Panc1 (cell line): ENCODE results near the gene RALGAPB.

Experiments used
- CTCF ChIP-seq: fragments of 450-650 bp; IDR thresholded peaks from 2 replicates; pipeline ENCODE4 v1.5.1; 2017; ENCODE audit warnings: mild to moderate bottlenecking
- POLR2AphosphoS5 ChIP-seq: IDR thresholded peaks from 2 replicates; pipeline ENCODE4 v1.6.1; 2012; ENCODE audit warnings: mild to moderate bottlenecking, low read depth, low read length, moderate library complexity
- SIN3A ChIP-seq: IDR thresholded peaks from 2 replicates; pipeline ENCODE4 v1.6.1; 2012; ENCODE audit warnings: low read depth, mild to moderate bottlenecking, low read length, moderate library complexity, borderline replicate concordance; ENCODE audit not compliant: insufficient read depth
- TF ChIP-seq, protein P1 (sequence below), 2 experiments: IDR thresholded peaks; 2 replicates each; pipeline ENCODE4 v1.6.1; 2011 to 2012; ENCODE audit warnings: low read depth in 2 of 2, control low read depth in 1 of 2, low read length in 1 of 2, mild to moderate bottlenecking in 1 of 2, moderate library complexity in 1 of 2; ENCODE audit not compliant: insufficient read depth in 1 of 2

- TF ChIP-seq CTCF (no peak), POLR2AphosphoS5 (no peak), SIN3A (no peak)
- TF ChIP-seq, protein P1, sequence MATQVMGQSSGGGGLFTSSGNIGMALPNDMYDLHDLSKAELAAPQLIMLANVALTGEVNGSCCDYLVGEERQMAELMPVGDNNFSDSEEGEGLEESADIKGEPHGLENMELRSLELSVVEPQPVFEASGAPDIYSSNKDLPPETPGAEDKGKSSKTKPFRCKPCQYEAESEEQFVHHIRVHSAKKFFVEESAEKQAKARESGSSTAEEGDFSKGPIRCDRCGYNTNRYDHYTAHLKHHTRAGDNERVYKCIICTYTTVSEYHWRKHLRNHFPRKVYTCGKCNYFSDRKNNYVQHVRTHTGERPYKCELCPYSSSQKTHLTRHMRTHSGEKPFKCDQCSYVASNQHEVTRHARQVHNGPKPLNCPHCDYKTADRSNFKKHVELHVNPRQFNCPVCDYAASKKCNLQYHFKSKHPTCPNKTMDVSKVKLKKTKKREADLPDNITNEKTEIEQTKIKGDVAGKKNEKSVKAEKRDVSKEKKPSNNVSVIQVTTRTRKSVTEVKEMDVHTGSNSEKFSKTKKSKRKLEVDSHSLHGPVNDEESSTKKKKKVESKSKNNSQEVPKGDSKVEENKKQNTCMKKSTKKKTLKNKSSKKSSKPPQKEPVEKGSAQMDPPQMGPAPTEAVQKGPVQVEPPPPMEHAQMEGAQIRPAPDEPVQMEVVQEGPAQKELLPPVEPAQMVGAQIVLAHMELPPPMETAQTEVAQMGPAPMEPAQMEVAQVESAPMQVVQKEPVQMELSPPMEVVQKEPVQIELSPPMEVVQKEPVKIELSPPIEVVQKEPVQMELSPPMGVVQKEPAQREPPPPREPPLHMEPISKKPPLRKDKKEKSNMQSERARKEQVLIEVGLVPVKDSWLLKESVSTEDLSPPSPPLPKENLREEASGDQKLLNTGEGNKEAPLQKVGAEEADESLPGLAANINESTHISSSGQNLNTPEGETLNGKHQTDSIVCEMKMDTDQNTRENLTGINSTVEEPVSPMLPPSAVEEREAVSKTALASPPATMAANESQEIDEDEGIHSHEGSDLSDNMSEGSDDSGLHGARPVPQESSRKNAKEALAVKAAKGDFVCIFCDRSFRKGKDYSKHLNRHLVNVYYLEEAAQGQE (IDR thresholded peaks at IDR 0.05; ENCODE audit: insufficient read depth in 1 of 2, low read depth in 2 of 2, low read length in 1 of 2), result no peak
Measured at GRCh38 chr20:38514947-38515346, 42.3 kb downstream of the RALGAPB start.
